Inferior parietal cortex (tissue), 1 donor: ENCODE measurements around the gene SNUPN.

Experiments
- DNase-seq: peaks from one replicate; pipeline ENCODE4 v3.0.0-alpha.2; 2016; ENCODE audit errors: extremely low spot score

The SNUPN gene

DNA sequence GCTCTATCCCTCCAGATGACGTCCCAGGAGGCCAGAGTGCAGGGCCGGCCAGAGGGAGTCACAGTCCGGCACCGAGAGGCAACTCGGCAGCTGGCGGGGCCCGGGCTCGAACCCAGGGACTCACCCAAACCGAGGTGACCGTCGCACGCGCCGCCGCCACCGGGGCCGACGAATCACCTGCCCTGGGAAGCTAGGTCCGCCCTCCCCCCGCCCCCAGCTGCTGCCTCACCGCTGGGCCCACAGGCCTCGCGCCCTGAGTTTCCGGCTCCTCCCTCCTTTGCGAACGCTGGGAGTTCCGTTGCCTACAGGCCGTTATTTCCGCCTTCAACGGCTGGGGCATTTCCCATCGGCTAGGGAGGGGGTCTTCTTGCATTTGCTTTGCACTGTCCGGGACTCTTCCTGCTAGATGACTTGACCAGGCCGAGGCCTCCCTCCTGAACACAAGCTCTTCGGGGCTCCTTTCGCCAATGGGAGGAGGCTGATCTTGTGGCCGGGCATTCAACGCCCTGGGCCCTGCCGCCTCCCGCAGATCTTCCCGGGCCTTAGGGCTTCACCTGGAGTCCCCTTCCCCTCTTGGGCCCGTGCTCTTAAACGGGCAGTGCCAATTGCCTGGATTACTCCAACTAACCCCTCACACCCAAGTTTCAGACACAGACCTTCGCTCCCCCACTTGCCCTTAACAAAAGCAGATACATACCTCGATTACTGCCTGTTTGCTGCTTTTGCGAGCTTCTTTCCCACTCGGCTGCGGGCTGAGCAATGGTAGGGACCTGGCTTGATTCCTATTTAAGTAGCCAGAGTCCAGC lies at the start of gene SNUPN:
Gene SNUPN, minus strand, starts transcription at position 184 of the 806 bp plus-strand sequence. CDS start 4,674 bp downstream, outside the sequence.
- DNase-seq = peak; percentile 93

DNA sequence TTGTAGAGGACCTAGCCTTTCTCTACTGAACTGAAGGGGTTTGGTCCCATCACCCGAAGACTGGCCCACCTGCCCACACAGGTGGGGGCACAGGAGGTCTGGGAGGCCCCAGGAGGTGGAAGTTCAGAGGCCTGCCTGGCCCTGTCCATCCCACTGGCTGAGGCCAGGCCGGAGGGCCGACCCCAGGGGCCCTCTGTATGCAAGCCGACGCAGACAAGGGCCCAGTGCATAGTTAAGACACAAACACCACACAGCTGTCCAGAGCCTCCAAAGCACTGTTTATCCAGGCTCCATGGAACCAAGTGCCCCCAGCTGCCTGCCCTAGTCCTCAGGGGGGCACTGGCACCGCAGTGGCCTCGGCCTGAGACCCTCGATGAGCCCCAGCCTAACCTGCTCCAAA lies 48.8 kb upstream of the SNUPN start:
- no peak for DNase-seq

DNA sequence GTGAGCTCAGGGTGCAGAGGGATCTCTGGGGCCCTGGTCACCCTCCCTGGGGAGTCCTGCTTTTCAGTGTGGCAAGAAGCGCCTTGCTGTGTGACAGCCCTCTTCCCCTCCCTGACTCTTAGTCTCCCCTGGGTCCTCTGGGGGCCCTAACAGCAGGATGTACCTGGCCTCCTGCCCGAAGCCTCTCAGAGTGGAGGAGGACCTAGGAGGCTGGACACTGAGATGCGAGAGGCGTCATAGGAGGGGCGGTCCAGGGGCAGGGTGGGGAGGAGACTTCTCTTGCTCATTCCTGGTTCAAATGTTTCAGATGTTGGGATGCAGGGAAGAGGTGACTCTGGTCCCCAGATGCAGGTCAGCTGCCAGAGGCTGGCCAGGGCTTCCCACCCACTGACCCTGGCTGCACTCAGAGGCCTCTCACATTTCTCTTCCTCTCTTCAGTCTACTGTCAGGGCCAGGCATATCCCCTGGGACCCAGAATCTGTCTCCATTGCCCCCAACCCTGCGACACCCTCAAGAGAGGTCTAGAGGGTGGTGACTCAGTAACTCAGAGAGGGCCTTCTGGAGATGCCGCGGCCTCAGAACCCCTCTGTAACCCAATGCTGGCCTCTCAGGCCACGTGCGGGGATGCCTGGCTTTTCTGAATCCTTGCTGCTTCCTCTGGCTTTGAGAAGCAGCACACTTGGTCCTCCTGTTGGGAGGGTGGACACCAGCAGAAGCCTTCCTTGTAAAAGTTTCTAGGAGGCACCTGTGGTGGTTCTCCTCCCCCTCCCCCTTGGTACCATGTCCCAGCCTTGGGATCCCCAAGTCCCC lies 48.1 kb upstream of the SNUPN start:
- no peak for DNase-seq

DNA sequence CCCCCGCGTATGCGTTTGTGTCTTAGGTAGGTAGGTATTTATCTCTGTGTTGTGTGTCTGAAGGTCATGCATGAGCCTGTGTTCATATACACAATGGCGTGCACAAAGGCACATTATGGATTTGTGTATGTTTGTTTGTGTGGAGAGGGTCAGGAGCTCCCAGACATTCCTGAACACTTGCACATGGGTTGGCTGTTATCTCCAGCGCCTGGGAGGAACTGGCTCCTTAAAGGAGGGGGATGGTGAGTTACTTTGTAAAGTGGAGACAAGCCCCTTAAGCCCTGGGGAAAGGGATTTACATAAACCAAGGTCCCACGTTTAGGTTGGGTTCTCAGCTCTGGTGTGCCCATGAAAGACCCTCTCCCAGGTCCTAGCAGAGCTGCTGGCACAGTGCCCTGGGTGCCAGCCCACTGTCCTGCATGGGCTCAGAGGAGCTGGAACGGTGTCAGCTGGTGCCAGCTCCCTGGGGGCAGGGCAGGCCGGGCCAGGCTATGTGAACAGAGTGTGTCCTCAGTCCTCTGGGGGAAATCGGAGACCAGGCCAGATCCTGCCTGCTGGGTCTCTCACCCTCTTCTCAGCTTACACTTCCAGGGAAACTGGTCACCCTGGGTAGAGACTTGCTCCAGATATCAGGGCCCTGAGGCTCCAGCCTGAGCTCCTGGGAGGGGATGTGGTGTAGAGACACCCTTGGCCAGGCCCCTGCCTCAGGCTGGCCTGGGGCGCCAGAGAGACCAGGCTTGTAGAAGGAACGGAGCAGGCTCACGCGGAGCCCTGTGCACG lies 47.3 kb upstream of the SNUPN start:
- no peak for DNase-seq

DNA sequence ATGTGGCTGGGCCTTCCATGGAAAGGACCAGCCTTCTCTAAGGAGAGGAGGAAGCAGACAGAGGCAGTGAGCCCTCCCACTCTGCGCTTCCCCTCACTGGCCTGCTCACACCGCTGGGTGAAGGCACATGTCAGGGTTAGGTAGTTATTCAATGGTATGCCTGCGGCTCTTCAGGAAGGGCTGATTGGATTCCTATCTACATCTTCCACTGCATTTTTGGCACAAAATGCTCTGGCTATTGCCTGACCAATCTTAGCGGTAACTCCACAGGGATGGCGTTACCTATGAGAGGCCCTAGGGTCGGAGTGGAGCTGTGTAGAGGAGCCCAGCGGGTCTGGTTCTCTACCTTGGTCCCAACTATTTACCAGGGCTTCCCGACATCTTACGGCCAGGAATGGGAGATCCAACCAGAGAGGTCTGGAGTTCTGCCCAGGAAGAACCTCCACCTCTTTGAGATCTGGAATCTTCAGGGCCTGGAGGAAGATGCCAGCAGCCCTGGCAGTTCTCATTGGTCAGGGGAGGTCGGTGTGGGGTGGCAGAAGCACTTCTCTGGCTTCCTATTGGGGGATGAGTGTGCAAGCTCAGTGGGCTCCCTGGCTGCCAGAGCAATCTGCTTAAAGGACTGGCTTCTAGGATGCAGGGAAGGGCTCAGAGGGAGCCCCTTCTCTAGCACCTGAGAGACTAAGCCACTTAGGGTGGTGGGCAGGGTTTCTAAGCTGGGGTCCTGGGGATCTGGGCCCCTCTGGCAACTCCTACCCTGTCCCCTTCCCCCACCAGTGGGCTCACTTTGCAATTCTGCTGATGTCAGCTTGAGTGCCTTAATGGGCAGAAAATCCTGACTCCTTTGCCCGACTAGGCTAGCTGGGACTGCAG lies 46.4 kb upstream of the SNUPN start:
- no peak for DNase-seq

DNA sequence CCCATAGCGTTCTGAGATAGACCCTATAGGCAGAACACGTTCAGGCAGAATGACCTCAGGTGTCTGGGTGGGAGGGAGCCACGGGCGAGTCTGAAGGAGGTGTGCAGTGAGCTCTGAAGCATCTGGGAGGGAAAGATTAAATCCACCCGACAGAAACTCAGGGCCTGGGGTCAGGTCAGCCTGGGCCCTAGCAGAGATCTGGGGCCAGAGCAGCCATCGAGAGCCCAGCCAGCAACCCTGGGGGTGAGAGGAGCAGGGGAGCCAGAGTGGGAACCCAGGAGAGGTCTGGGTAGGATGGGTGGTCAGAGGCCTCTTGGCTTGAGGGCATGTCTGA lies 44.3 kb upstream of the SNUPN start:
- no peak for DNase-seq

DNA sequence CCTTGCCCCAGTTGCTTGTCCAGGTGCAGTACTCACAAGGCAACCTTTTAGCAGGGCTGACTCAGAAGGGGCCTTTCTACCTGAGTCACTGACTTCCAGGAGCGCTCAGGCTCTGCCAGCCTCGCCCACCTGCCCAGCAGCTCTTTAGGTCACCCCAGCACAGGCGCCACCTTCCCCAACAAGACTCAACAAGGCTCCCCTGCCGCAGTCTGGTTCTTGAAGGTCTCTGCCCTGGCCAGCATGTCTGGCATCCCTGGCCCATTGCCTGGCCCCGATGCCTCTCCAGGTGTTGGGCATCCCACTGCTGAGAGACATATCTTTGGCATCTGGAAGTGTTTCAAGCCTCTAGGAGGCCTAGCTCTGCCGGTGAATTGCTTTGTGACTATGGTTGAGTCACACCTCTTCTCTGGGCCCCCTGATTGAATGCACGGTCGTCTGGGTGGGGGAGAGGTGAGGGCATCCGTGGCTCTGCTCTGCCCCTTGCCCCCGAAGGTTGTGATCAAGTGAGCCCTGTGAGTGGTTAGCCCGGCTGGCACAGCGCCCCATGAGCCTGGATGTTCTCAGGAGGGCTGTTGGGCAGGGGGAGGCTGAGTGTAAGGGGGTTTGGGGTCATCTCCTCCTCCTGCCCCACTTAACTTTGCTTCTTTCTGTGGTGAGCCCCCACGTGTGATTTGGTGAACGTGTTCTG lies 43.8 kb upstream of the SNUPN start:
- DNase-seq = no peak

DNA sequence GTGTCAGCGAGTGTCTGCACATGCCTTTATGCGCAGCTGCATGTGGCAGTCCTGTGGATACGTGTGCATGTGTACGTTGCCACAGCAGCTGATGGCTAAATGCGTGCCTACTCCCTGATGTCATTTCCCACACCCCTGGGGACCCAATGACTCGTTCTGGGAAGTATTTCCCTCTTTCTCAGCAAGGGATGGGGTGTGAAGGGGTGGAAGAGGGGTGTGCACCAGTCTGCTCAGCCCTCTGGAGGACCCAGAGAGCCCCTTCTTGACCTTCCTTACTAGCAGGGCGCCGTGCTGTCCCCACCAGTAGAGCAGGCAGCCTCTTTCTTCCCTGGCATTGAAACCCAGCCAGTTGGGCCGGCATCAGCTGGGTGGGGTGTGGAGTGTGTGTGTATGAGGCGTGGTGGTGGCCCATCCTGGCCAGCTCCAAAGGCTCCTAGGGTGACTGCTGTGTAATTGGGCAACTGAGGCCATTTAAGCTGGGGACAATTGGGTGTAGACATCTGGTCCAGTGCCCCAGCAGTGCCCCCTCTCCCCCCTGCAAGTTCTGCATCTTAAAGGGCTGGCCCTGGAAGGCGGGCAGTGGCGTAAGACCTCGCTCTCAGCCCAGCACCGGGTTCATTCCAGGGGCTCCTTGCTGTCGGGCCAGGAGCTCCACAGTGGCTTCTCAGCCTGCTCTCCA lies 41.4 kb upstream of the SNUPN start:
- no peak for DNase-seq

DNA sequence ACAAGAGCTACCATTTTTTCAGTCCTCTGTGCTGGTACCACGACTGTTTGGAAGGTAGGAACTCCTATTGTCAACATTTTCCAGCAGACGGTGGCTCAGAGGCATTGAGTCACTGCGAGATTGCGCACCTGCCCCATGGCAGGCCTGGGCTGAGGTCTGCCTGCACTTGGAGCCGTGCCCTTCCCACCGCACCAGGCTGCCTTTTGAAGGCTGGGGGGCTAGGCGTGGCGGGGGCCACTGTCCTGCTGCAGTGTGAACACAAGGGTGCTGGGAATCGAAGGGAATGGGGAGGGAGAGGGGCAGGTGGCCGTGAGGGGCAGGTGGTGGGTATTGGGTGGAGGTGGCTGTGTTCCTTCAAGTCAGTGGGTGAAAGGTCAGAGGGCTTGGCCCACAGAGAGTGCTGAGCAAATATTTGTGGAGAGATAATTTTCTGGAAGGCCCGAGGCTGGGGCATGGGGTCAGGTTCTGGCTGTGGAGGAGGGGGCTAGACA lies 38.5 kb upstream of the SNUPN start:
- DNase-seq = no peak

DNA sequence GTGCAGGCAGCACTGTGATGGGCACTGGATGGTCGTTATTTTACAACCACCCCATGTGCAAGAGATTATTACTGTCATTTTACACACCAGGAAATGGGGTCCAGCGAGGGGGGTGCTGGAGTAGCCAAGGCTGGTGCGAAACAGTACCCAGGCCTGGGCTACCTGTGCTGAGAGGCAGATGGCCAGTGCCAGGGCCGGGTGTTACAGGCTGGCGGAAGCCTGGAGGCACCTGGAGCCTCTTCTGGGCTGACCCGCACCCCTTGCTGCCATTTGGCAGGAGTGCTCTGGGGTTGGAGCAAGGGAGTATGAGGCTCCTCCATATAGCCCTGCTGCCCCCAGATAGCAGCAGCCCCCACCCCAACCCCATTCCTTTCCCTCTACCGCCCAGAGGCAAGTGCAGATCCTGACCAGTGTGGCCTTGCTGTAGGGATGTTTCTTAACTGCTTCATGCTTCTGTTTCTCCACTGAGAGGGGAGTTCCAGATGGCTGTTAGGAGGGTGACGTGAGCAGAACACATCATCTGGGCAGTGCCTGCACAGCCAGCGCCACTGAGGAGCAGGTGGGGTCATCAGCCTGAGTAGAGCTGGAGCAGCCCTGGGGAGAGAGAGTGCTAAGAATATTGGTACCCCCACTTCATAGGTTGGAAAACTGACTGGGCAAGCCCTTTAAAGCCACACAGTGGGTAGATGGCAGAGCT lies 37.4 kb upstream of the SNUPN start:
- no peak for DNase-seq

DNA sequence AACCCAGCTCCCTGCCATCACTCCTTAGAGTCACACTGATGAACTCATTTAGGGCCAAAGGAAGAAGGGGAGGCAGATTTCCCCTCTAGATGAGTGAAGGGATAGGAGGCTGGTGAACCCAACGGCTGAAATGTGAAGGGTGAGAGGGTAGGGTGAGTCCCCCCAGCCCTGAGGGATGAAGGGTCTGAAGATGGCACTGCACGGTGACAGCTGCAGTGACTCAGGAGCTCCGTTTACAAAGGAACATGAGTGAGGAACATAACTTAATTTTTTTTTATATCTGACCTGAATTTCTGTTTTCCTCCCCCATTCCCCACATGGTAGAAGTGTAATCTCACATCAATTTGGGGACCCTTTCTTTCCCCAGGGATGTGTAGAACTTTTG lies 36.2 kb upstream of the SNUPN start:
- DNase-seq = no peak

DNA sequence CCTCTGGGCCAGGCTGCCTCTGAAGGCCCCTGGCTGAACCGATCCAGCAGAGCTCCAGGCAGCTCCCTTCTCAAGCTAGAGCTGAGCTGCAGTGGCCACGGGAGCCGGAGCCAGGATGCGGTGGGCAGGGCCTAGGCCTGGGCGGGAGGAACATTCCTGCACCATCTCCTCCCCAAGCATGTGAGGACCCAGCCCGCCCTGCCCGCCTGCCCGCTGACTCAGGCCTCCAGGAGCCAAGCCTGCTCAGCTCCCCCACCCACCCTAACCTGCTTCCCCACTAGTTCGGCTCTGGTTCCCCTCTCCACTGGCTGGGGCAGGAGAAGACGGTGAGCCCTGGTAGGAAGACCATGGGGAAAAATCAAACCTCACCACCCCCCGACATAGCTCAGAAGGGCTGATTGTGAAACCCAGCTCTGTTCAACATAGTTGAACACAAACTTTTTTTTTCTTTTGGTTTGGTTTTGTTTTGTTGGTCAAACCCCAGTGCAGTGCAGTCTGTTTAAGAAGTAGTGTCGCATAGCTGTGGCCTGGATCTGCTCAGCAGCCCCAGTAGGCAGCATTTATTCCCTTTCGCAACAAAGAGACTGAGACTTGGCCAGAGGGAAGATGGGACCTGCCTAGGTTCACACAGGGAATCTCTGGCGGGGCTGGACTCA lies 35.7 kb upstream of the SNUPN start:
- DNase-seq = no peak

DNA sequence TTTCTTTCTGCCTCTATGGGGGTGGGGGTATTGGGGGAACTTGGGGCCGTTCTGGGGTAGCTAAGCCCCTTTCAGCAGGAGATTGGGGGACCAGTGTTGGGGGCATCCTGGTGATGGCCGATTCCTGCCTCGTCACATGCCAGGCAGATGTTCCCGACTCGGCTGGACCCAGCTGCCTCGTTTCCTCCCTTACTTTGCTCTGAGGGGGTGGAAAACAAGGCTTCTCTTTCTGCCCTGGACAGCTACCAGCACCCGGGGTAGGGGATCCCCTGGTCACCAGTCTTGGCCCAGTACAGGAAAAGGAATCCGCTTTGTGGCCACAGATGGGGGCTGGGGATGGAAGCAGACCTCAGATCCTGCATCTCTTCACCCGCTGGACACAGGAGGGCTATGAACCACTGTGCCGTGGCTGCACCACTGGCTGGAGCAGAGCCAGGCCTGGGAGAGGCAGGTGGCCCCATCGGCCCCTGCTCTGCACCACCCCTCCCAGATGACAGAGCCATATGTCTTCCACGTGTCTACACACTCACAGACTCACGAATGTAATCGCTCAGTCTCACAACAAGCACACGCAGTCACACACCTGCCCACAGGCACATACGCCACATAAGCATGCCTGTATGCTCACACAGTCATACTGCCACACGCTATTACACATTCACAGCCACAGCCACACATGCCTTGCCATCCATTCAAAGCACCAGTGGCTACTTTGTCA lies 34.6 kb upstream of the SNUPN start:
- DNase-seq = no peak

DNA sequence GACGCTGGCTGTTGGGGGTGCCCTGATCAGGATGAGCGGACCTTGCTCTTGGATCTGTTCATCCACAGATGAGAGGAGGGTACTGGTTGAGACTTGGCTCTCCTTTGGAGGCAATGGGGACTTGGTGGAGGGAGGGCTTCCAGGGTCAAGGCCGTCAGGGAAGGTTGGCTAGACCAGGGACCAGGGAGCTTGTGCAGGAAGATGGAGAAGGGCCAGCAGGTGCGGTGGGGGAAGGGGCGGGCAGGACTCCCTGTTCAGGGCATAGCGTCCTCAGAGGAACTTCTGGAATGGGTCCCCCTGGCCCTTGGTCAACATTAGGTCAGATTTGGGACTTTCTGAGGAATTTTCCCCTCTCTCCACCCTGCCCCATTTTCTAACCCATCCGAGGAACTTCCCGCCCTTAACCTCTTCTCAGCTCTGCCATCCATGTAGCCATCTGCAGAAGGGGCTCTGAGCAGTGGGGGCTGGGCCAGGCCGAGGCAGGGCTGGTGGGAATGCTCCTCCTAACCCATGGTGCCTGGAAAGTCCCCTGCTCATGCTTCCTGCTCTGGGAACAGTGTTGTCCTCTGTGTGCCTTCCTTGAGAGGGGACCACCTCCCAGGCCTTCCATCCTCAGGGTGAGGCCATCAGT lies 33.7 kb upstream of the SNUPN start:
- DNase-seq = no peak

DNA sequence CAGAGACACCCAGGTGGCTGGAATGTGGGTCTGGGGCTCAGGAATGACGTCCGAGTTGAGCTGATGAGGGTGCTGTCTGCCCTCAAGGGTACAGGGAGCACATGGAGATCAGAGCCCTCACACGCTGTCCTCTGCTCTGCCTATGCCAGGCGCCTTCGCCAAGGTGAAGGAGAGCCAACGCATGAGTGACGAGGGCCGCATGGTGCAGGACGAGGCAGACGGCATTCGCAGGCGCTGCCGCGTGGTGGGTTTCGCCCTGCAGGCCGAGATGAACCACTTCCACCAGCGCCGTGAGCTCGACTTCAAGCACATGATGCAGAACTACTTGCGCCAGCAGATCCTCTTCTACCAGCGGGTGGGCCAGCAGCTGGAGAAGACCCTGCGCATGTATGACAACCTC lies 31.3 kb upstream of the SNUPN start:
- no peak for DNase-seq

DNA sequence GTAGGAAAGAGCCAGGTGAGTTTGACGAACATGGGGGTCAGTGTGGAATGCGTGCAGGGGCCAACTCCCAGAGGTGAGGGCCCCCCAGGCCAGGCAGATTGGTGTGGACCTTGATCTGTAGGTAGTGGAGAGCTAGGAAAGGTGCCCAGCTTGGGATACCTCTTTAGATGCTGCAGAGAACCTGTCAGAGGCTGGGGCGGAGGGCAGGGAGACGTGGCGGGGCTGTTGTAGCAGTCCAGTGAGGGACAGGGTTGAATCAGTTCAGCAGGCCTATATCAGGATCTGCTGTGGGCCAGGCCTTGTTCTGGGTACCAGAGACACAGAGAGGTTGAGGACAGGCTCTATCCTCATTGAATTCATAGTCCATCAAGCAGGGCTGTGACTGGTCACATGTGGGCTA lies 30.8 kb upstream of the SNUPN start:
- DNase-seq = no peak

DNA sequence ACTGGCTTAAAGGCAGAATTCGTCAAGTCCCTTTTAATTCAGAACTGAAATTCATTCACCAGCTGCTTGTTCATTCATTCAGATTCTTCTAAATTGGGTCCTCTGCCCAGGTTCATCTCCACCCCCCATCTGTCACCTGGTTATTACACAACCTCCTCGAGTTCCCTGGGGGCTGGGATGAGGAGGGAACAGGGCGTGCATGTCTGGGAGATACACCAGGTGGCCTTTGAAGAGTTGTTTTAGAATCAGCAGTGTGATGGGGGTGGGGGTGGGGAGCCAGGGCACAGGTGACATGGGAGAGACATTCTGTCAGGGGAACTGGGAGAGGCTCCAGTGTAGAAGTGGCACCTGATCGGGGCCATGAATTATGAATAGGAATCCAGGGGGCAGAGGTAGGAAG lies 30.4 kb upstream of the SNUPN start:
- DNase-seq = no peak
